HG03565 (cell line): ENCODE results near the gene EFNA2.
A peak's percentile ranks its signal among the peaks of the same experiment; 100 is the strongest.
"Not testable (repeated sequence)": the region's sequence is repeated elsewhere in the genome, so short reads cannot be mapped to it uniquely, and the experiment has no call there.

Experiments
- ATAC-seq: cut with Tn5 transposase; IDR thresholded peaks from one replicate; pipeline ENCODE4 v1.9.1; 2021; ENCODE audit warnings: mild to moderate bottlenecking, moderate library complexity; ENCODE audit not compliant: unreplicated experiment

Gene EFNA2

GRCh38 chr19:1285737-1286360, at the start of gene EFNA2:
Gene EFNA2, plus strand, starts transcription at chr19:1285873. Its CDS starts 296 bp downstream, at chr19:1286169.
- no peak for ATAC-seq

GRCh38 chr19:1236576-1236975, 49.1 kb upstream of the EFNA2 start:
- no peak for ATAC-seq

- no peak for ATAC-seq
Measured at GRCh38 chr19:1237027-1237659, 48.5 kb upstream of the EFNA2 start.

DNA sequence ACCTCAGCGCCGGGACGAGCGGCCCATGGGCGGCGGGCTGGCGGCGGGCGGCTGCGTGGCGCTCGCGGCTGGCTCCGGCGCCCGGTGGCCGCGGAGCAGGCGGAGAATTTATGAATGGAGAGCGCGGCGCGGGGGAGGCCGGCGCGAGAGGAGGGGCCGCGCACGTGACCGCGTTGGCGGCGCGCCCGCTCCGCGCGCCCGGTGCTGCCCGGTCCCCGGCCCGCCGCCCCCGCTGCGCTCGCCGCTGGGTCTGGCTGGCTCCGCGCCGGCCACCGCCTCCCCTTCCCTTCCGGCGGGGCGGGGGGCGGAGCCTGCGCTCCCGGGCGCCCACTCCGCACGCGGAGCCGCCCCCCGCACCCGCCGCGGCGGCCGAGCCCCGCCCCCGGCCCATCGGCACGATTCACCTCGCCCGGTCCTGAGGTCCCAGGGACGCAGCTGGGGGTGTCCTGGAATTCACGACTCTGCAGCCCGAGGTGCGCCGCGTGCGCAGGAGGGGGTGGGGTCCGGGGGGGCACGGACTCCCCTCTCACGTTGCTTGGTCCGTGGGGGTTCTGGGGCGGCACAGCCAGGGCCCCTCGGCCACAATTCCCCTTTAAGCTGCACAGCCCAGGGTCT, 47.8 kb upstream of the EFNA2 start, which contains the start of gene CBARP:
TSS of gene CBARP (minus strand) at position 252 of the 615 bp plus-strand sequence. CDS start 1,905 bp downstream, outside the sequence.
- no peak for ATAC-seq

GRCh38 chr19:1238369-1239303, 47.0 kb upstream of the EFNA2 start:
- no peak for ATAC-seq

DNA sequence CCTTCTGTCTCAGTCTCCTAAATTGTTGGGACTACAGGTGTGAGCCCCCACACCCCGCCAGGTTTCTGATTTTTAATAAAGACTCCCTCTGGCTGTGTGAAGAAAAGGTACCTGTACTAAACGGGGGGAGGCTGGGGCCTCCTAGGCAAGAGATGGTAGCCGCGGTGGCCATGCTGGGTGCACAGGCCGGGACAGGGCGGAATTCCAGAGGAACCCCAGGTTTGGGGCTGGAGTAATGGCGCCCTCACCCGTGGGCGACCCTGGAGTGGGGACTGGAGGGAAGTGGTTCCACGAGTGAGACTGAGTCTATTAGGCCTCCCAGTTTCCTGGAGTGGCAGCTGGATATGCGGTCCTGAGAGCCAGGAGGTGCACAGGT, 46.3 kb upstream of the EFNA2 start:
- ATAC-seq: no peak

GRCh38 chr19:1239796-1240737, 45.6 kb upstream of the EFNA2 start:
- ATAC-seq: peak; percentile 33

- ATAC-seq: no peak
Measured at GRCh38 chr19:1240925-1241324, 44.7 kb upstream of the EFNA2 start.

DNA sequence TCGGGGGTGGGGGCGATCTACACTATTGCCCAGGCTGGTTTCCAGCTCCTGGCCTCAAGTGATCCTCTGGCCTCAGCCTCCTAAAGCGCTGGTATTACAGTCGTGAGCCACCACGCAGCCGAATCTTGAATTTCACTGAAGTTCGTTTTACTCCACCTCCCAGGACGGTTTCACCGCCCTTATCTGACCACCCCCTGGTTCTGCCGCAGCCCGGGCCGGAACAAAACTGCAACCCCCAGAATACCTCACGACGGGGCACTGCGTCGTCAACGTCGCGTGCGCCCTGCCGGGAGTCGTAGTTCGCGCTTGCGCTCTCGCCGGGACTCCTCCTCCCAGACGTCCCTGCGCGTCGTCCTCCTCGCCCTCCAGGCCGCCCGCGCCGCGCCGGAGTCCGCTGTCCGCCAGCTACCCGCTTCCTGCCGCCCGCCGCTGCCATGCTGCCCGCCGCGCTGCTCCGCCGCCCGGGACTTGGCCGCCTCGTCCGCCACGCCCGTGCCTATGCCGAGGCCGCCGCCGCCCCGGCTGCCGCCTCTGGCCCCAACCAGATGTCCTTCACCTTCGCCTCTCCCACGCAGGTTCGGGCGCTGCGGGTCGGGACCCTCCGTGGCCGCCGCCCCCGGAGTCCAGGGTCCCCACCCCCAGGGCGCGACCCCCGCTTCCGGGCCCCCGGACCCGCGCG, 44.1 kb upstream of the EFNA2 start, which contains the start of gene ATP5F1D:
TSS of gene ATP5F1D (plus strand) at position 335 of the 679 bp plus-strand sequence. CDS start at position 435, 100 bp downstream.
- ATAC-seq: peak; percentile 31

GRCh38 chr19:1243768-1244692, 41.6 kb upstream of the EFNA2 start:
- no peak for ATAC-seq

- no peak for ATAC-seq
Measured at GRCh38 chr19:1244693-1245451, 40.8 kb upstream of the EFNA2 start.

GRCh38 chr19:1245494-1246264, 40.0 kb upstream of the EFNA2 start:
- ATAC-seq: no peak

DNA sequence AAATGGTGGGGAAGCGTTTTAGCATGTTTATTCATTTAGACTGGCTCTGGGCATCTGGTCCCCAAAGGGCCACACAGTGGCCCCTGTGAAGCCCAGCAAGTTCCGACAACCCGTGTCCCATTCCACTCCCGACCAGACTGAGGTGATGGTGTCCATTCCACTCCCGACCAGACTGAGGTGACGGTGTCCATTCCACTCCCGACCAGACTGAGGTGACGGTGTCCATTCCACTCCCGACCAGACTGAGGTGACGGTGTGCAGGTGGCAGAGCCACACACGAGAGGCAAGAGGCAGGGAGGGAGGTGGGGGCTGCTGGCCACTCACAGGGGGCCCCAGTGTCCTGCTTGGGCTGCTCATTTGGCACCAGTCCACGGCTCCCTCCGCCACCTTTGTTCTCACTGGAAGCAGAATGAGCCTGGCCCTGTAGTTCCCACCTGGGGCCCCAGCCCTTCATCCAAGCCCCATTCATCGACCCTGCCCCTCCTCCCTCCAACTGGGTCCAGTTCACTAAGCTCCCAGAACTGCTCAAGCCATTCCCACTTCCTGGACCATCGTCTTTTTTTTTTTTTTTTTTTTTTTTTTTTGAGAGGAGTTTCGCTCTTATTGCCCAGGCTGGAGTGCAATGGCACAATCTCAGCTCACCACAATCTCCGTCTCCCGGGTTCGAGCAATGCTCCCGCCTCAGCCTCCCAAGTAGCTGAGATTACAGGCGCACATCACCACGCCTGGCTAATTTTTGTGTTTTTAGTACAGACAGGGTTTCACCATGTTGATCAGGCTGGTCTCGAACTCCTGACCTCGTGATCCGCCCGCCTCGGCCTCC, 39.2 kb upstream of the EFNA2 start:
- not testable (repeated sequence) for ATAC-seq

GRCh38 chr19:1247748-1248138, 37.9 kb upstream of the EFNA2 start:
- no peak for ATAC-seq

- no peak for ATAC-seq
Measured at GRCh38 chr19:1248139-1248785, 37.4 kb upstream of the EFNA2 start, which contains the start of gene MIDN. Gene MIDN, plus strand, starts transcription at chr19:1248583. Its CDS starts 1,714 bp downstream, at chr19:1250297.
